ENCODE data around the gene CDON.
"Not testable (repeated sequence)": the region's sequence is repeated elsewhere in the genome, so short reads cannot be mapped to it uniquely, and the experiment has no call there.

CDON gene

GRCh38 chr11:126039485-126040271, 23.0 kb downstream of the CDON start:
- no peak for DNase-seq

- no peak for DNase-seq
Observed at GRCh38 chr11:126035718-126036117, 26.9 kb downstream of the CDON start.

GRCh38 chr11:126034933-126035425, 27.7 kb downstream of the CDON start:
- DNase-seq: no peak

GRCh38 chr11:126034039-126034932, 28.4 kb downstream of the CDON start:
- DNase-seq: no peak

GRCh38 chr11:126032375-126032774, 30.3 kb downstream of the CDON start:
- DNase-seq: no peak

- DNase-seq: no peak
Observed at GRCh38 chr11:126029805-126030204, 32.9 kb downstream of the CDON start.

GRCh38 chr11:126029237-126029636, 33.4 kb downstream of the CDON start:
- no peak for DNase-seq

- not testable (repeated sequence) for DNase-seq
Observed at GRCh38 chr11:126028534-126028933, 34.1 kb downstream of the CDON start.

- DNase-seq: no peak
Observed at GRCh38 chr11:126026579-126026978, 36.1 kb downstream of the CDON start.

GRCh38 chr11:126025822-126026221, 36.8 kb downstream of the CDON start:
- DNase-seq: no peak

- DNase-seq: no peak
Observed at GRCh38 chr11:126024123-126024522, 38.5 kb downstream of the CDON start.

GRCh38 chr11:126012852-126013251, 49.8 kb downstream of the CDON start:
- no peak for DNase-seq

- DNase-seq: no peak
Observed at GRCh38 chr11:126011754-126012153, 50.9 kb downstream of the CDON start.

GRCh38 chr11:126011265-126011664, 51.4 kb downstream of the CDON start:
- DNase-seq: no peak

- no peak for DNase-seq
Observed at GRCh38 chr11:126008956-126009355, 53.7 kb downstream of the CDON start.

- DNase-seq: no peak
Observed at GRCh38 chr11:126007238-126007637, 55.4 kb downstream of the CDON start.

GRCh38 chr11:126006068-126006467, 56.6 kb downstream of the CDON start:
- no peak for DNase-seq

- no peak for DNase-seq
Observed at GRCh38 chr11:126002181-126002580, 60.5 kb downstream of the CDON start.

- no peak for DNase-seq
Observed at GRCh38 chr11:125999234-125999880, 63.3 kb downstream of the CDON start.

GRCh38 chr11:125998267-125998666, 64.4 kb downstream of the CDON start:
- no peak for DNase-seq

- no peak for DNase-seq
Observed at GRCh38 chr11:125995313-125995712, 67.4 kb downstream of the CDON start.

- no peak for DNase-seq
Observed at GRCh38 chr11:125994509-125994908, 68.2 kb downstream of the CDON start.

GRCh38 chr11:125992893-125993292, 69.8 kb downstream of the CDON start:
- DNase-seq: no peak
